Loucy (cell line): ENCODE measurements around the gene BEX3.

Source experiments
- H2AFZ ChIP-seq: fragments of 200-600 bp; sonication (generic); 2 replicates; pipeline ENCODE4 v1.6.0; 2016; ENCODE audit warnings: antibody characterized with exemption, mild to moderate bottlenecking, low read length, moderate library complexity
- H3F3A ChIP-seq: fragments of 200-600 bp; 2 replicates; pipeline ENCODE4 v1.6.0; 2016; ENCODE audit warnings: antibody characterized with exemption, low read depth, mild to moderate bottlenecking
- H3K27me3 ChIP-seq: fragments of 200-600 bp; sonication (generic); 2 replicates; pipeline ENCODE4 v1.6.1; 2014; ENCODE audit warnings: low read length, mild to moderate bottlenecking; ENCODE audit not compliant: insufficient read depth, poor library complexity, severe bottlenecking
- H3K36me3 ChIP-seq: fragments of 200-600 bp; sonication (generic); 2 replicates; pipeline ENCODE4 v1.6.1; 2016; ENCODE audit warnings: low read length; ENCODE audit not compliant: insufficient read depth
- H3K4me1 ChIP-seq: fragments of 200-600 bp; sonication (generic); 2 replicates; pipeline ENCODE4 v1.5.1; 2014; ENCODE audit warnings: low read length, mild to moderate bottlenecking; ENCODE audit not compliant: insufficient read depth, poor library complexity, severe bottlenecking
- H3K4me2 ChIP-seq: fragments of 200-600 bp; sonication (generic); 2 replicates; pipeline ENCODE4 v1.6.0; 2014; ENCODE audit warnings: antibody characterized with exemption, low read length, low read depth, mild to moderate bottlenecking; ENCODE audit not compliant: poor library complexity, severe bottlenecking
- H3K4me3 ChIP-seq: fragments of 200-600 bp; sonication (generic); 2 replicates; pipeline ENCODE4 v1.5.1; 2014; ENCODE audit warnings: low read length, mild to moderate bottlenecking, mixed read lengths; ENCODE audit not compliant: poor library complexity, severe bottlenecking
- H3K79me2 ChIP-seq: fragments of 200-600 bp; sonication (generic); 2 replicates; pipeline ENCODE4 v1.6.1; 2014; ENCODE audit warnings: low read length; ENCODE audit not compliant: insufficient read depth
- H3K9ac ChIP-seq: fragments of 200-600 bp; sonication (generic); 2 replicates; pipeline ENCODE4 v1.6.0; 2014; ENCODE audit warnings: mild to moderate bottlenecking, low read depth, low read length, moderate library complexity; ENCODE audit not compliant: poor library complexity, severe bottlenecking
- H3K9me2 ChIP-seq: fragments of 200-600 bp; sonication (generic); replicated peaks from 2 replicates; pipeline ENCODE4 v1.6.1; 2016; ENCODE audit warnings: low read depth, low read length, mixed read lengths
- H3K9me3 ChIP-seq: fragments of 200-600 bp; sonication (generic); 2 replicates; pipeline ENCODE4 v1.6.1; 2014; ENCODE audit warnings: mild to moderate bottlenecking, antibody characterized with exemption, low read length, low read depth; ENCODE audit not compliant: insufficient read depth
- H4K20me1 ChIP-seq: fragments of 200-600 bp; sonication (generic); 2 replicates; pipeline ENCODE4 v1.6.0; 2014; ENCODE audit warnings: antibody characterized with exemption, low read length, mild to moderate bottlenecking; ENCODE audit not compliant: insufficient read depth, poor library complexity, severe bottlenecking
- CTCF ChIP-seq: fragments of 200-600 bp; sonication (generic); conservative IDR thresholded peaks from 2 replicates; pipeline ENCODE4 v1.5.1; 2014; ENCODE audit warnings: mild to moderate bottlenecking, antibody characterized with exemption, low read length
- EZH2phosphoT487 ChIP-seq: fragments of 200-600 bp; IDR thresholded peaks from 2 replicates; pipeline ENCODE4 v1.6.1; 2018; ENCODE audit warnings: antibody characterized with exemption, mild to moderate bottlenecking, moderate library complexity, borderline replicate concordance

Gene BEX3

GRCh38 chrX:103361798-103362197, 14.5 kb upstream of the BEX3 start:
- H3K4me2 ChIP-seq = no peak overlapping the region
- no peaks in the 10 kb centered on the region for H3K9me2 ChIP-seq
- H3K79me2 ChIP-seq = peaks cover 13% of the 10 kb centered on the region; the same call in 1 of the 2 replicates
- no peaks in the 10 kb centered on the region for H4K20me1 ChIP-seq
- H3K9me3 ChIP-seq = no peaks in the 10 kb centered on the region
- no peak for TF ChIP-seq EZH2phosphoT487
- TF ChIP-seq CTCF = no peak
- no peak overlapping the region for H3K4me3 ChIP-seq
- no peaks in the 10 kb centered on the region for H3K27me3 ChIP-seq
- no peaks in the 10 kb centered on the region for H3F3A ChIP-seq
- H2AFZ ChIP-seq = no peak overlapping the region
- H3K4me1 ChIP-seq = peaks cover 7% of the 10 kb centered on the region
- no peak overlapping the region for H3K9ac ChIP-seq
- no peaks in the 10 kb centered on the region for H3K36me3 ChIP-seq

- Histone ChIP-seq H3K4me2 (no peak overlapping the region), H3K4me1 (peaks cover 7% of the 10 kb centered on the region), H3K27me3 (no peaks in the 10 kb centered on the region), H3K9me2 (no peaks in the 10 kb centered on the region), H3K9ac (no peak overlapping the region), H3K4me3 (no peak overlapping the region), H2AFZ (no peak overlapping the region), H4K20me1 (no peaks in the 10 kb centered on the region), H3K9me3 (no peaks in the 10 kb centered on the region), H3F3A (no peaks in the 10 kb centered on the region), H3K36me3 (no peaks in the 10 kb centered on the region), H3K79me2 (peaks cover 6% of the 10 kb centered on the region; the same call in 1 of the 2 replicates)
- TF ChIP-seq EZH2phosphoT487 (no peak), CTCF (no peak)
Measured at GRCh38 chrX:103362474-103362873, 13.9 kb upstream of the BEX3 start.

GRCh38 chrX:103363046-103363445, 13.3 kb upstream of the BEX3 start:
- Histone ChIP-seq H4K20me1 (no peaks in the 10 kb centered on the region), H3K9me2 (no peaks in the 10 kb centered on the region), H3F3A (no peaks in the 10 kb centered on the region), H3K4me1 (peaks cover 11% of the 10 kb centered on the region), H3K79me2 (peaks cover under 1% of the 10 kb centered on the region; the same call in 1 of the 2 replicates), H2AFZ (no peak overlapping the region), H3K36me3 (no peaks in the 10 kb centered on the region), H3K4me3 (no peak overlapping the region), H3K27me3 (no peaks in the 10 kb centered on the region), H3K9me3 (no peaks in the 10 kb centered on the region), H3K9ac (no peak overlapping the region), H3K4me2 (no peak overlapping the region)
- no peak for TF ChIP-seq CTCF
